ENCODE results near the gene WWOX.

Gene WWOX

DNA sequence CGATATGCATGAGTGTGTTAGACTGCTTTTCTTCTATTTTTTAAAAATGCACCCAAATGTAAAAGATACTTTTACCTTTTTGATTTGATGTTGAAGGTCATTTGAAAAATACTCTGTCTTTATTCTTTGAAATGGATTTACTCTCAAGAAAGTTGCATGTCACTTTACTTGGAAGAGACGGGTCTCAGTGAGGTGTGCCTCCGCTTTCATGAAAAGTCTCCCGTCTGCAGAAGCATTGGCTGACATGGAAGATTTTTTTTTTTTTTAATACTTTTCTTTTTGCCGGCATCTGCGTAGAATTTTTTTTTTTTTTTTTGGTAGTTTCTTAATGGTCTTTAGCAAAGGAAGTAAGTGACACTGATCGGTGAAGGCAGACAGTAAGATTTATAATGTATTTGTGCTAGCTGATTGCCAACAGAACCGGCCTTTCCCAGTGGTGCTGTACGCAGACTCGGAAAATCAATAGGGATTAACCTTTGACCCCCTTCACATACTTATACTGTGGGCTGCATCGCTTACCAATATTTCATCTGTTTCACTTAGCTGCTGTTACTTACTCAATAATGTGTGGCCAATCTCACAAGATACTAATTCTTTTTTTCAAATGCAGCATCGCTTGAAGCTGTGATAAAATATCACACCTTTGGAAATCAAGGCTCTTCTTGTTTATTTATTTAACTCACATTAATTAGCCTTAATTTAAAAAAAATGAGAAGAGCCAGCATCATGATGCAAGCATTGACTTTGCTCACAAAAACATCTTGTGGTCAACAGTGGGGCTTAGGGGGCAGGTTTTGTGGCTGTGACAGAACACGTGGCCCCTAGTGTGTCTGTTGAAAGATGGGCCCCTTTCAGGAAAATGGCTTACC lies 383.9 kb downstream of the WWOX start:
- no peak for DNase-seq

DNA sequence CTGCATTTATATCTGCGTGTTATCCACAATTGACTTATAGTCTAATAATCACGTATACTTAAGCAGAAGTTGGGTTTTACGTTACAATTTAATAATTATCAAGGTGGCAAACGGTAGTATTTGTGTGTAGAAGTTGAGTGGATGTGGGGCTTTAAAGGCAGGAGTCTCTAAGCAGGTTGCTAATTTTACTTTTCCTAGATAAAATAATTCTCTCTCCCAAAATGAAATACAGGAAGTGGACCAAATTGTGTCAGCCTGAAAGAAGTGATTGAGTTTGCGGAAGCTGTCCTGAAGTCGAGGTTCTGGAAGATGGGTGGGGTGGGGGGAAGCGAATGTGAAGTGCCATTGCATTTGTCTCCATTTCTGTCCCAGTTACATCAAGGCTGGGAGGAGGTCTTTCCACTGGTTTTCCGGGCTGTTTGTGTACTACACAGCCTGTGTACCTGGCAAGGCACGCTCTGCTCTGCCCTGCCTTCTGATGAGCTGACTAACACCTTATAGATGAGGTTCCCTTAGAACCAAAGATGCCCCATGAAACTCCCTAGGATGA lies 385.1 kb downstream of the WWOX start:
- DNase-seq = no peak

DNA sequence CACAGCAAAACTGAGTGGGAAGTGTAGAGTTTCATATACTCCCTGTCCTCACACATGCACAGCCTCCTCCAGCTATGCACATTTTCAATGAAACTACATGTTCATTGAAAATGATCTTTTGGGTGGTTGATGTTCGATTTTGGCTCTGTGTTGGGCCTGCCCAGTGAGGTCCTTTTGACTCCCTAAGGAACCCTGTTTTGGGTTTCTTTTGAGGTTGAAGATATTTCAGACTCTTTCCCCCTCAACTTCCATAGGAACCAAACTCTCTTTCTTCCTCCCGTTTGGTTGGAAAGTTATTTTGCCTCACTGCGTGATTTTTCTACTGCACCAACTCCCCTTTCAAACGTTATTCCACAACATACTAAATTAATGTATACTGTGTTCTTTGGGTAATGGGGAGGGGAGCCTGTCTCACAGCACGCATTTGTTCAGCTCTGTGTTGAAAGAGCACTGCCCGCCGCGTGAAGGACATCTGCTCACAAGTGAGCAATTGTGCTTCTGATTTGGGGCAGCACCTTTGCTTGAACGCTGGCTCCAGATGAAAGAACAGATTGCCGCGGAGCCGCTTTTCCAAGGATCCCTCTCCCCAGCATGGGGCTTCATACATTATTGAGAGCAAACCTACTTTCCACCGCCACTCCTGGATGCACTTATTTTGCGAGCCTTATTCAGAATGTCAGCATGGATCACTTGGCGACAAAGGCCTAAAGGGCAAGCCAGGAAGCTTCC lies 385.9 kb downstream of the WWOX start:
- DNase-seq = no peak

DNA sequence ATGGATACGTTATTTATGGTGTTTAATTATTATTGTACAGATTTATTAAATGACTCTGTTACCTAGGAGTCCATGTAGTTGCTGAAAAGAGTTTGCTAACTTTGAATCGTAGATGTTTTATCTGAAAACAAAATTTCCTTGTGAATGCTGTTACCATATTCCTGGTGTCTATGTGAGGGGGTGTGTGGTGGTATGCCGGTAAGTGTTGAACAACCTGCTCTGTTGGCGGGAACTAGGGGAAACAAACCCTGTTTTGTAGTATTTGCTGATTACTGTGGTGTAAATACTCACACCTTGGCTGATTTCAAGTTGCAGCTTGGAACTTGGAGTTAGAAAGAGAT lies 386.4 kb downstream of the WWOX start:
- no peak for DNase-seq

DNA sequence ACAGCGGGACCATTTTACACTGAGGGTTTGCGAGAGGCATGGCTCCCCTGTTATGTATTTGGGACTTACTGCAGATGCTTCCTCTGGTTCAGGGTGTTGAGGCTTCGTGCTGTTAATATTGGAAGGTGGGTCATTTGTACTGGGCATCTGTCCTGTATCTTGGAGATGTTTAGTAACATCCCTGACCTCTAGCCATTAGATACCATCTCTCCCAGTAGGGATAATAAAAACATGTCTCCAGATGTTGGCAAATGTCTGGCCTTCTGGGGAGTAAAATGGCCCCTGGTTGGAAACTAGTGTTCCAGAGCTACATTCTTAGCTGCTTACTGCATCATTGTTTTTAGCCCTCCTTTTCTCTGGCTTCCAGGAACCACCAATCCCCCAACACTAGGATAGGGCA lies 388.0 kb downstream of the WWOX start:
- DNase-seq = no peak

DNA sequence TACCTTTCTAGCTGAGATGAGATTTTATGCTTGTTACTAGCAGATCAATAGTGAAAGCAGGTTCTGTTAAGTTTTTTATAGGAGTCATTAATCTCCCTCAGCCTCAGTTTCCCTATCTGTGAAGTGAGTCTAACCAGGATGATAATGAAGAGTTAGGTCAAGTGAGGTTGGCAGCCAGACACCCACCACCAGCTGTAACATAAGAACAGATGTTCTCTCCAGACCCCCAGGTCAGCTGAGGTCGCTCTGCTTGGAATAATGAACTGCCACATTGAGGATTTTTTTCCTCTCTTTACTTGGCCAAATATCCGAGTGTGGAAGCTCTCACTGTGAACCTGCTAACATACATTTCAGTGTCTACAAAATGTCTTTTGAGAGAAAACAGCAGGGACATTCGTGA lies 389.6 kb downstream of the WWOX start:
- DNase-seq = no peak

DNA sequence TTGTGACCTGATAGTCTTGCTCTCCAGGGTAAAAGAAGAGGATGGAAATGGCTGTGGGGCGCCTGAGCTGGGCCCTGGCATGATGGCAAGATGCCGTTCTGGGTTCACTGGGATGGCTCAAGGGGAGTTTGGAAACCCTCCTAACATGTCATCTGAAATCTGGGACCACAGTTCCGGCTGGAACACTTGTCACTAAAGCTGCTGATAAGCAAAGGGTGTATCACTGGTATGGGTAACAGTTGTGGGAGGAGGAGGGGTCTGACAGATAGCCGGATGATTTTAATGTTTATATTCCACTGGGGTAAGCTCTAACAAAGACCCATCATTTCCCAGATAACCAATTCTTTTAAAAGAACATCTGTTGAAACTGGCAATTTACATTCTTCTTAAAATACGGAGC lies 390.2 kb downstream of the WWOX start:
- DNase-seq = no peak

DNA sequence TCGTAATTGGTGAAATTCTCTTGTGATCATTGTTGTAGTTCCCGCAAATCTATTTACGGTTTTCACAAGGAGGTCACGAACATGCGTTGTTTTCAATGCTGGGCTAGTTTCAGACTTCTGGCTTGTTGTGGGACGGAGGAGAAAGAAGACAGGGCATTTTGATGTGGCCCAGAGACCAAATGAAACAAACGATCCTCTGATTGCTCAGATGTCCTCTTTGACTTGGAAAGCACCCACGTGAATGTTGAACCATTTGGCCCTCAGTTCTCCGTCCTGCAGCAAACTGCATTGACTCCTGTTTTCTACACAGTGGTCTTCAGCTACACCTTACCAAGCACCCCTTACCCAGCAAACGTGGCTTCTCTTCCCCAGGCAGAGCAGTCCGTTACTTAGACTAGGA lies 391.0 kb downstream of the WWOX start:
- DNase-seq = no peak

DNA sequence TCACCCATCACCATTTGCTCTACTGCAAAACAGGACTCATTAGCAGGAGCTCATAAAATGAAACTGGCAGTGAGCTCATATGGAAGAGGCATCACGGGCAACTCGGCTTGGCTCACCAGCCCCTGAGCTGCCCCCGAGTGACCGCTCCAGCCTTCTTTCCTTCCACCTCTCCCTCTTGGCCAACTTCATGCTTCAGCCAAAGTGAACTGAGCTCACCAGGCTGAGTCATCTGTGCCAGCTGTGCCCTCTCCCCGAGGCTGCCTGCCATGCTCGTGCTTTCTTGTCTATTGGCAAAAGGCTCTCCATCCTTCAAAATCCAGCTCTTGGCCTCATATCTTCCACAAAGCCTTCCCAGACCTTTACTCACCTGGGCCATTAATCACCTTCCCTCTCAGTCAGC lies 391.4 kb downstream of the WWOX start:
- DNase-seq = no peak

DNA sequence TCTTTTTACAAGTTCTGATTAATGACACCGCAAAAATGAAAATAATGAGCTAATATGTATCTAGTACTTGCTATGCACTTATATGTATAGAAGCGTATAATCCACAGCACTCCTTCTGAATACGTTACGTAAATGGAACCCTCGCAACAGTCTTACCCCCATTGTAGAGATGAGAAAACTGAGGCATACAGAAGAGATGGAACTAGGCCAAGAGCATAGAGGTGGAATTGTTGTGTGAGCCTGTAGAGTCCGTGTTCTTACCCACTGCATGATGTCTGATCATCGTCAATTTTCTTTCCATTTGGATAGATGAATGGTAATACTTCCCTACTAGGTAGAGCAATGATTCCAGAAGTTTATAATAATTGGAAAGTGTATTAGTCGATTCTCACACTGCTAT lies 394.1 kb downstream of the WWOX start:
- DNase-seq = no peak

DNA sequence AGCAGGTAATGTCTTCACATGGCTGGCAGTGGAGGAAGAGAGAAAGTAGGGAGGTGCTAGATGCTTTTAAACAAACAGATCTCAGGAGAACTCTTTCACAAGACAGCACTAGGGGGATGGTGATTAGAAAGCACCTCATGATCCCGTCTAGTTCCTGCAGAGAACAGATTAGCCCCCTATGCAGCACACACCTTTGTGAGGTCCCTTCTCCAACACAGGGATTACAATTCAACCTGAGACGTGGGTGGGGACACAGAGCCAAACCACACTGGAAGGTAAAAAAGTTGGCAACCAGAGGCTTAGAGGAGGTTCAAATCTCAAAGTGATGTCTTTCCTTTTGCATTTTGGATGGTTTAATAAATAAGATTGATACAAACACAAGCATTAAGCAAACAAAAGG lies 394.7 kb downstream of the WWOX start:
- no peak for DNase-seq

DNA sequence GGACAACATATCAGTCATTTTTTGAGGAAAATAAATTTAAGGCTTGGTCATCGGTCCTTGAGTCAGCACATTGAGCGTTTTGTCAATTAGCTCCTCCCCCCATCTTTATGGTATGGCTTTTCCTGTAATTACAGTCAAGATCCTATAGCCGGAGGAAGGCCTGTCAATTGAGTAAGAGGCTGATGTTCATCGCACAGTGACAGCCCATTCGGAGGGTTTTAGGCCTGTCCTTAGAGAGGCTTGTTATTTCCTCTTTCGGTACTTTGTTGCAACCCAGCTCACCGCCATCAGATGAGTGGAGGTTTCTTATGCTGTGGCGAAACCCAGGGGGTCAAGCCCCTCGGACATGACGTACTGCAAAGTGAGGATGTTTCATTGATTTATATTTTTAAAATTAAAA lies 395.2 kb downstream of the WWOX start:
- DNase-seq = no peak

DNA sequence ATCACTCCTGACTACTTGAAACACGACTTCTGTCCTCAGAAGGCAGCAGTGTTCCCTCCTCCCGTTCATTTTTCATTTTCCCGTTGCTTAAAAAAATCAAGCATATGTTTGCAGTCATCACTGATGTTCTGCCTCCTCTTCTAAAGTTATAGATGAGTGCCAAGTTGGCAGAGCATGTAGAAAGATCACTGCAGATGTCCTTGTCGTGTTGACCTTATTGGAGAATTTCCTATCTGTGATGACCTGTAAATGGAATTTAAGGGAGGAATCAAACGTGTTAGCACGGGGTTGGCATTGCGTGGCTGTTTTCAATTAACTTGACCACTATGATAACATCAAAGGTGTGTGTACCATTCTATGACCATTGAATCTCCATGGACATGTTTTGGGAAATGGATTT lies 396.7 kb downstream of the WWOX start:
- no peak for DNase-seq

DNA sequence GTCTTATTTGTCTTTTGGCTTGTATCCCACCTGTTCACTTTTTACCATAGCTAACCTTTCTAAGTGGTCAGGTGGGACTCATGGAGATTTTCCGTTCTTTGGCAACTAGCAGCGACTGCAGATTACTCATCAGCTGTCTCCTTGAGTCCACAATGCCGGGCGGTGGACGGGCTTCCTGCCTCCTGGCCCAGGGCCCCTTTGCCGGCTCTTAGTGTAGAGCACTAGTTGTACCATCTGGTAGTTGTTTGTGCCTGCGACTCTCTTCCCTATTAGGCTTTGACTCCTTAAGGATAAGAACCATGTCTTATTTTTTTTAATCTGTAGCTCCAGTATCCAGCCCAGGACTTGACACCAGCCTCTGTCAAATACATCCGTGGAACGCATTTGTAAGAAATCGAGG lies 399.9 kb downstream of the WWOX start:
- no peak for DNase-seq

DNA sequence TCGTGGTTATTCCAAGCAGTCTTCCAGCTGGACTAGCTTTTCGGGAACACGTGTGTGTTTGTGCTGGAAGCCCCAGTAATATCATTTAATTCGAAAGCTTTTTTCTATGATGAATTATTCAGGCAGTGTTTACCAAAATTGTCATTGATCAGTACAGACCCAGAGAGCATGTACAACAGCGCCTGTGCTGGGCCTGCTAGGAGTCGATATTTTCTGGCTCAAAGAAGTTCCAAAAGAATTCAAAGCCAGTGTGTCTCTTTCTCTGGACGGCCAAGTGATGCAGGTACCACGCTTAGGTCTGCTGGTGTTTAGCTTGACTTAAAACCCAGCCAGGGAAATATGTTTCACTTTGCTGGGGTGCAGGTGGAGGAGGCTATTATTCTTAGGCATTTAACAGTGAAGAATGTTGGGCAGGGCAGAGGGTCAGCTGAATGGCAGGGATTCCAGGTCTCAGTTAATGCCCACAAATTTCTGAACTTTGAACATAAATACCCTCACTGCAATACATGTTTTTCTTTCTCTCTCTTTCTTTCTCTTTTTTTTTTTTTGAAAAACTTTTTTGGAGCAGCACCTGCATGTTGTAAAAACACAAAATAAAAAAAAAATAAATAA lies 401.3 kb downstream of the WWOX start:
- no peak for DNase-seq

DNA sequence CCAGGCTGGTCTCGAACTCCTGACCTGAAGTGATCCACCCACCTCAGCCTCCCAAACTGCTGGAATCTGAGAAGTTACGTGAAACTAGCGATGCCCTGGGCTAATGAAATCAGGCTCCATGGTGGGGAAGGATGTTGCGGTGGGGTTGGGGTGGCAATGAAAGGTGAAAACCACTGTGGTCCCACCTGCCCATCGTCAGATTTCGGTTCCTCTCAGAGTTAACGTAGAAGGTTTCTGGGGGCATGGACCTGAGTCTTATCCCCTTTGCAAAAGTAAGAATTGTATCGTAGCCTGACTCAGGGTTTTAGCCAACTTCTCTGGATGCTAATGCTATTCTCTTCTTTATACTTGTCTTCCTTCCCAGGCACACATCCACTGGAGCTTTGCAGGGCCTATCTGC lies 402.3 kb downstream of the WWOX start:
- DNase-seq = no peak

DNA sequence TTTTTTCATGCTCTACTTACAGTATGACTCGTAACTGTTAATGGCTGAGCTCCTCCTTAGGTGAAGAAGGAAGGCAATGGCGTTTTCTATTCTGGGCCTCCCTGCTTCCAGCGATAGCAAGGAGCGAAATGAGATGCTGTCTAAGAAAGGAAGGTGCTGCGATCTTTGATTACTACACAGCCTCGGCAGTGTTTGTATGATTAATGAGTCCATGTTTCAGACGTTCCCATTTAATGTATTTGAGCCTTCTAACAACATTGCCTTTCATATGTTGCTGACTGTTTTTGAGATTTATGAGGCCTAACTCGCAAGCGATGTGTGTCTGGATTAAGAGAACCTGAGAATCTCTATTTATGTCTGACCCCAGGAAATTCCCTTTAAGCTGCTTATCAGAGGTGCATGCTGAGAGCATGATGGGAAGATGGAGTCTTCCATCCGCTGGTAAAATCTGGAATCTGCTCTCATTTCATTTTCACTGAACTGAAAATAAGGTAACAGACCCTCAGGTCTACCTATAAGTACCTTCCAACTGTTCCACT lies 403.4 kb downstream of the WWOX start:
- DNase-seq = no peak

DNA sequence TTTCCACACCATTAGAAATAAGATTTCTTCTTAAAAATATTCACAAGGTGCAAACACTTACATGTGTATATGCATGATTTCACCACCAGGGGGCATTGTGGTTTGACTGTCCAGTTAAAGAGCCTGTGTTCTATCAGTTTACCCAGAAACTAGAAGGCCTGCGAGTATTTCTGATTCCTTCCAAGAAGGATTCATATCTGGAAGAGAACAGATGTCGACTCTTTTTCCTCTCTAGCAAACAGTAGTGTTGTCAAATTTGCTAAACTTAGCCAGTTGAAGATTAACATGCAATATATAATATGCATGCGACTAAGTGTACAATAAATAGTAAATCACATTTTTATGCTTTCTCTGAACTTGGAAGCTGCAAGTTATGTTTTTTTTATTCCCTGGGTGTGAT lies 404.1 kb downstream of the WWOX start:
- DNase-seq = no peak

DNA sequence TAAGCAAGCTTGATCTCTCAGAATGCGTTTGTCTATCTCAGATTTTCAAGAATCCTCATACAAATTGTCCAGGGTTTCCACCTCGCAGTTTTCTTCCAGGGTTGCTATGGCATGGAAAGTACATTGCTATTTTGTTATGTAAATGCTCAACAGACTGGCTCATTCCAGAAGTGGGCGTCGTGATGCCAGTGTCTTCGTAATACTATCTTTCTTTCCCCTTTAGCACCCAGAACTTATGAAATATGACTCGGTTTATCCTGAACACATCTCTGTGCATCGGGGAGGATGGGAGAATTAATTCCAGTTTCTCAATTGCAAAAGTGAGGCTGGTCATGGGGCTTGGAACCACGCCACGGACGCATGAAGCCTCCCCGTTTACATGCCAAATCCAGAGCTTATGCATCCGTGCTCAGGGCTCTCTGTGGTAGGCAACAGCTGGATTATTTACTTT lies 405.0 kb downstream of the WWOX start:
- DNase-seq = no peak

DNA sequence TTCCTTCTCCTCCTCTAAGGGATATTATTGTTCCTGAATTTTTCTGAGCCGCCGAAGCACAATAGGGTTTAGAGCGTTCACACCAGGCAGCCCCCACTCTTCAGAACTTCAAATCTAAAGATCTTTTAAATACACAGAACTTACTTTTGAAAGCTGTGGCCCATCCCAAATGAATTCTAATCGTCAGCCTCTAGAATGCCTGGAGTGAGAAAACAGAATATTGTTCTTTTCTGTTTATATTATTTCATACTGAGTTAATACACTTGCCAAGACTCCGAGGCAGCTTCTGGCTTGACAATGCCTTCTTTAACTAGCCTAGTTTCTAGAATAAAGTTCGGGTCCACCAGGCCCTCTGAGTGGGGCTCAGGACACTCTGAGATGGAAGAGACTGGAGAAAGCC lies 405.6 kb downstream of the WWOX start:
- DNase-seq = no peak

DNA sequence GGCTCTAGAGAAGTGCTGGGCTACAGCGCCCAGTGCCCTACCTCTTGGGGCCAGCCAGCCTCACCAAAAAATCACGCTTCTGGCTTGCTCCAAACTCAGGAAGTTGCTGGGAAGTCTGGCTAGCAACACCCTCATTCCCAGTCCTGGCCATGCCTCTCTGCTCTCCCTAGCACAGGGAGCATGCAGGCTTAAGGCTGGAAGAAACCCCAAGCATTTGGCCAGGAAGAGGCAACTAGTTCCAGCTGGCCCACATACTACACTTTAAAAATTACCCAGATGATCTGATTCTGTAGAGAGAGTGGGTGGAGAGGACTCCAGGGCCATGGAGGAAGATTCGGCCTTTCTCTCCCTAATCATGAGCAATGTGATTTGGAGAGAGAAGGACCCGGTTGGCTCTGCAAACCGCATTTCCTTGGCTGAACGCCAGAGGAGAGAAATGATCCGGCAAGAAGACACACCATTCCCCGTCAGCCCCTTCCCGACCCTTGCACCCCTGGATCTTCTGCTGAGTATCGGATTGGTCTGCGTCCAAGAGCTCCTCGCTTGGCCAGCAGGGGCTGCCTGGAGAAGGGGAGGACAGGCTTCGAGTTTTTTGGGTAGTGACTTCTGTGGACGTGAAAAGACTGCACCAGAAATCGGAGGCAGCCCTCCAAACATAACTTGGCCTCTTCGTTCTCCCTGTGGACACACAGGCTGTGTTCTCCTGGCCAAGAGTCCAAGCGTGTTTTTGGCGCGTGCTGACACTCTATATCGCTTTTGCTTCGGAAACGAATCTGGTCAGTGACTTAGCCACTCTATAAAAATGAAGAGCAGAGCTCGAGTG lies 406.3 kb downstream of the WWOX start:
- no peak for DNase-seq

DNA sequence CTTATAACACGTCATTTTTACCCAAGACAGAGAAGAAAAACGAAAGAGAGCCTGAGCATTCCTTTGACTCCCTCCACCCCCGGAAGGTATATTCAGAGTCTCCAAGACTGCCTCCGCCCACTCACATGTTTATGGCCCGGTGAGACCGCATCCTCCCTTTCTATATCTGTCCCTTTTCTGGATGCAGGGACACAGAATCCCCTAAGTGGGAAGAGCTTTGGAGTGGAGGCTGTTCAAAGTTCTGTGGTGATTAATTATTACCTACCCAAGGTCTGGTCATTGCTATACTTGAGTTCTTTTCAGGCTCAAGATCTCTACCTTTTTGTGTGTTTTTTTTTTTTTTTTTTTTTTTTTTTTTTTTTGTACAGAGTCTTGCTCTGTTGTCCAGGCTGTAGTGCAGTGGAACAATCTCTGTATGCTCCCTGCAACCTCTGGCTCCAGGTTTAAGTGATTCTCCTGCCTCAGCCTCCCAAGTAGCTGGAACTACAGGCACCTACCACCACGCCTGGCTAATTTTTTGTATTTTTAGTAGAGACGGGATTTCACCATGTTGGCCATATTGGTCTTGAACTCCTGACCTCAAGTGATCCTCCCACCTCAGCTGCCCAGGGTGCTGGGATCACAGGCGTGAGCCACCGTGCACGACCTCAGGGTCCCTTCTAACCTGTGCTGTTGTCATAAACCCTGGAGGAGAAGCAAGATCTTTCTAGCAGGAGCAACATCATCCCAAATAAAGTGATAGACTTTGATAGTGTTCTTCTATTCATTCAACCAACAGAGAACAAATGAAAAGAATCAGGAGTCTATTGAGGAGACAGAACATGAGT lies 407.1 kb downstream of the WWOX start:
- DNase-seq = no peak
